AG04449 (cell line): Measurements from ENCODE around the gene PIGN.

Source experiments
- CTCF ChIA-PET: fragments of 350-600 bp; formaldehyde crosslinking; extraction: SDS; loops from one replicate; lab custom pipeline; 2021; ENCODE audit warnings: antibody characterized with exemption; lab: Yijun Ruan, JAX
- POLR2A ChIA-PET: fragments of 400-600, 350-600 bp; formaldehyde crosslinking; extraction: SDS; loops from one replicate; lab custom pipeline; 2020; ENCODE audit warnings: antibody characterized with exemption, inconsistent platforms; lab: Yijun Ruan, JAX
- DNase-seq: peaks from one replicate; pipeline ENCODE4 v3.0.0-alpha.2; 2010; ENCODE audit warnings: low read depth, low spot score
- H3K4me3 ChIP-seq: 2 replicates; pipeline ENCODE4 v1.5.1; 2011; ENCODE audit warnings: low read depth, mild to moderate bottlenecking, control low read depth, low read length
- CTCF ChIP-seq: IDR thresholded peaks from one replicate; pipeline ENCODE4 v1.5.1; 2011; ENCODE audit warnings: mild to moderate bottlenecking, moderate library complexity, low read length, control low read depth, inconsistent platforms; ENCODE audit not compliant: insufficient read depth; ENCODE audit errors: missing control alignments

The PIGN gene

DNA sequence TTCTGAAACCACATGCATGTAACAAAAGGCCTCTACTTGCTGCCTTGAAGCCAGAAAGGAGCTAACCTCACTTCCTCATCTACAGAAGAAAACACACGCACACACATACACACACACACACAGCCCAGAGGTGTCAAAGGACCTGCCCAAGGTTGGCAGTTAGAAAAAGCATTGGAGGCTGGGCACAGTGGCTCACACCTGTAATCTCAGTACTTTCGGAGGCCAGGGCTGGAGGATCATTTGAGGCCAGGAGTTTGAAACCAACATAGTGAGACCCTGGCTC lies 168.2 kb downstream of the PIGN start:
- ChIA-PET POLR2A (interaction anchor here (1.4 kb wide), 1 partner anchor 67 kb away, joined by 4 read pairs; no protein-coding TSS in a partner anchor), CTCF (interaction anchor here (0.8 to 1.2 kb wide), 5 partner anchors 10 to 118 kb away, joined by 3 read pairs; no protein-coding TSS in a partner anchor)
- H3K4me3 ChIP-seq: no peak overlapping the region
- no peak for TF ChIP-seq CTCF
- no peak for DNase-seq

DNA sequence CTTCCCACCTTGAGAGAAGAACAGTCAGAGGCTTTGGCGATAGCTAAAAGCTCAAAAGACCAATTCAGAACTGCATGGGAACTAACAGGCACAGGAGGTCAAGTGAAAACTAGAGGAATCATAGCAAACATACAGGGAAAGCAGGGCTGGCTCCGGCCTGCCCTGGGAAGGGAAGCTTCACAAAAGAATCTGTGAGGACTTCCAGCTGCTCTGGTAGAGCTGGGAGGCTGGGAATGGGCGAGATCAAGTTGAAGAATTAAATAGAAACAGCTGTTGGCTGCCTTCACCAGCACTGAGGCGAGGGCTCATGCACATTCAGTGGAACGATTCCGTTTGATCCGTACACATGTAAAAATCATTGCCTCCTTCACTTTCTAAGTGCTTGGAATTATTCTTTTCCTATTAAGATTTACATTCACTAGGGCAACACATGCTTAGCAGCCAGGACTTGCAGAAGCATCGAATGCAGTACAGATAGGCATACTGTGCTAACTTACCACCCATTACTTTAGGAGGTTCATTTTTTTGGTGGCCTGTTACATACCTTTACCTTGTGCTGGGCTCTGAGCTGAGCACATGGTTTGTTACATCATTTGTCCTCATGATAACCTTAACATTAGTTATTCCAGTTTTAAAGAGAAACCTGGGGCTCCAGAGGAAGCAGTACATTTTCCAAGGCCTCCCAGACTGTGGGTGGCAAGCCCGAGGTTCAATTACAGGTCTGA lies 168.7 kb downstream of the PIGN start:
- CTCF ChIA-PET: interaction anchor here (0.8 to 1.1 kb wide), 3 partner anchors 16 to 117 kb away, joined by 3 read pairs; no protein-coding TSS in a partner anchor
- POLR2A ChIA-PET: interaction anchor here (0.6 to 1.4 kb wide), 2 partner anchors 66 to 112 kb away, joined by 4 to 5 read pairs; no protein-coding TSS in a partner anchor

GRCh38 chr18:62017618-62018017 lies 169.2 kb downstream of the PIGN start:
- ChIA-PET CTCF (no interaction called here), POLR2A (interaction anchor here (0.6 to 1.4 kb wide), 2 partner anchors 66 to 113 kb away, joined by 4 to 5 read pairs; no protein-coding TSS in a partner anchor)
- no peak overlapping the region for H3K4me3 ChIP-seq
- no peak for DNase-seq
- no peak for TF ChIP-seq CTCF

More for the DNA sequence above, 168.7 kb downstream of the PIGN start:
- DNase-seq: peak; percentile 69
- TF ChIP-seq CTCF: no peak
- H3K4me3 ChIP-seq: no peak overlapping the region

- no peak overlapping the region for H3K4me3 ChIP-seq
- DNase-seq: no peak
- TF ChIP-seq CTCF: no peak
- POLR2A ChIA-PET: no interaction called here
- CTCF ChIA-PET: no interaction called here
Observed at GRCh38 chr18:62011416-62011815, 175.4 kb downstream of the PIGN start.

DNA sequence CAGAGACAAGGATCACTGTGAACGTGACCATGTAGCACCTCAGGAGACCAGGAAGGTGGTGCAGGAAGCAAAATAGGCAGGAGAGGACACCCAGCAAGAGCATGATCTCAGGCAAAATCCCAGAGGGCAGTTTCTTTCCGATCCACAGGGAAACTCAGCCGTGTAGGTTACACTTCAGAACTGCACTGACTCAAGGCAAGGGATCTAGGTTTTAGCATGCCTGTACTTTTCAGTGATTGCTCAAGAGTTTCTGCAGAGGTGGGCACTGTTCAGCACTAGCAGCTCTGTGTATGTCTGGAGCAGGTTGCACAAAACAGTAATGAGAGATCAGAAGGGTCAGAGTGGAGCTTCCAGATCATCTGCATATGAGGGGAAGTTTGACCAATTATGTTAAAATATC lies 177.3 kb downstream of the PIGN start:
- no peak for TF ChIP-seq CTCF
- H3K4me3 ChIP-seq: no peak overlapping the region
- DNase-seq: no peak
- POLR2A ChIA-PET: no interaction called here
- CTCF ChIA-PET: no interaction called here

GRCh38 chr18:62001396-62001795 lies 185.5 kb downstream of the PIGN start:
- DNase-seq: no peak
- CTCF ChIA-PET: interaction anchor here (1.2 kb wide), 1 partner anchor 99 kb away, joined by 4 read pairs; no protein-coding TSS in a partner anchor
- no peak for TF ChIP-seq CTCF
- H3K4me3 ChIP-seq: no peak overlapping the region
- POLR2A ChIA-PET: no interaction called here
